H54 (cell line): Measurements from ENCODE around the gene PNKD.
A peak's percentile ranks its signal among the peaks of the same experiment; 100 is the strongest.

Experiments
- DNase-seq: peaks from one replicate; pipeline ENCODE4 v3.0.0; 2011; ENCODE audit warnings: low spot score, mixed read lengths; ENCODE audit not compliant: insufficient read length
- FAIRE-seq: peaks from 3 replicates; lab custom pipeline; 2011; peaks lifted over from hg19 to GRCh38; lab: Jason Lieb, UNC
- POLR2A ChIP-seq: IDR thresholded peaks from 2 replicates; pipeline ENCODE4 v1.6.1; 2011; ENCODE audit warnings: low read depth, mild to moderate bottlenecking, low read length

PNKD gene

GRCh38 chr2:218273908-218274249 is 3.6 kb downstream of the PNKD start:
- DNase-seq (no peak), FAIRE-seq (no peak)
- no peak for TF ChIP-seq POLR2A

- no peak for TF ChIP-seq POLR2A
- no peak for FAIRE-seq
- DNase-seq = no peak
These were observed 4.3 kb downstream of the PNKD start for GRCh38 chr2:218274586-218274985.

- DNase-seq (no peak), FAIRE-seq (no peak)
- TF ChIP-seq POLR2A = no peak
These were observed 5.2 kb downstream of the PNKD start for GRCh38 chr2:218275371-218276072.

- DNase-seq (no peak), FAIRE-seq (no peak)
- TF ChIP-seq POLR2A = no peak
These were observed 6.9 kb downstream of the PNKD start for GRCh38 chr2:218276986-218277755.

GRCh38 chr2:218277921-218278320 is 7.6 kb downstream of the PNKD start:
- no peak for FAIRE-seq
- no peak for DNase-seq
- TF ChIP-seq POLR2A = no peak

GRCh38 chr2:218278531-218279360 is 8.4 kb downstream of the PNKD start:
- no peak for TF ChIP-seq POLR2A
- no peak for FAIRE-seq
- no peak for DNase-seq

GRCh38 chr2:218280260-218280870 is 10.0 kb downstream of the PNKD start:
- FAIRE-seq (no peak), DNase-seq (no peak)
- no peak for TF ChIP-seq POLR2A

GRCh38 chr2:218281449-218281848 is 11.1 kb downstream of the PNKD start:
- DNase-seq (no peak), FAIRE-seq (no peak)
- no peak for TF ChIP-seq POLR2A

GRCh38 chr2:218282173-218282991 is 12.1 kb downstream of the PNKD start:
- TF ChIP-seq POLR2A = no peak
- no peak for DNase-seq
- no peak for FAIRE-seq

- DNase-seq (peak; percentile 80), FAIRE-seq (peak; percentile 71)
- no peak for TF ChIP-seq POLR2A
These were observed 13.9 kb downstream of the PNKD start for GRCh38 chr2:218284106-218284811.

GRCh38 chr2:218285604-218286003 is 15.3 kb downstream of the PNKD start:
- no peak for TF ChIP-seq POLR2A
- DNase-seq = no peak
- no peak for FAIRE-seq
